K562 (cell line): ENCODE data around the gene PRMT6. TPM values are rescaled to one million over a fixed set of nuclear protein-coding genes. Genes with fewer than 3 reads are reported as not detected.

Experiments
- ATAC-seq: fragments of 200-7000 bp; cut with Tn5 transposase; 3 replicates; pipeline ENCODE4 v1.9.1; 2020; ENCODE audit warnings: moderate library complexity
- BruUV-seq: library from RNA; stranded (reverse); fragments of 400-500 nt; replicated peaks from 2 replicates; lab custom pipeline; 2021; lab: Mats Ljungman, UMichigan
- CTCF ChIA-PET: fragments of 300-600 bp; formaldehyde crosslinking; extraction: SDS; loops from one replicate; lab custom pipeline; 2021; ENCODE audit warnings: low intra/inter-chr PET ratio; lab: Yijun Ruan, JAX
- POLR2A ChIA-PET: fragments of 300-600, 350-650 bp; sonication (Branson Sonifier 250); formaldehyde crosslinking; extraction: SDS; loops from one replicate; lab custom pipeline; 2021; ENCODE audit warnings: antibody characterized with exemption, inconsistent platforms; lab: Yijun Ruan, JAX
- DNase-seq, 4 experiments: peaks; one replicate each; pipeline versions ENCODE4 v3.0.0 to v3.0.0-alpha.2; 2011 to 2018; ENCODE audit warnings: low spot score in 3 of 4, mixed read lengths in 3 of 4; ENCODE audit errors: extremely low read depth in 1 of 4
- FAIRE-seq: peaks from 2 replicates; lab custom pipeline; 2011; peaks lifted over from hg19 to GRCh38; lab: Jason Lieb, UNC
- H2AFZ ChIP-seq: 2 replicates; pipeline ENCODE4 v1.6.0; 2011; ENCODE audit warnings: low read depth, low read length, control low read depth, inconsistent platforms
- H3K27ac ChIP-seq: fragments of 200-600 bp; 3 replicates; pipeline ENCODE4 v1.8.0; 2011; ENCODE audit warnings: low read depth, mild to moderate bottlenecking, control low read depth, inconsistent platforms, low read length, moderate library complexity, mixed read lengths; ENCODE audit errors: extremely low read depth
- H3K27me3 ChIP-seq, 2 experiments: fragments of 300-600 bp in 1 of 2; 2 replicates in 1 of 2; 3 replicates in 1 of 2; pipeline versions ENCODE4 v1.6.0 to v1.8.0; 2011; ENCODE audit warnings: inconsistent platforms in 2 of 2, low read length in 2 of 2, mild to moderate bottlenecking in 1 of 2, mixed read lengths in 1 of 2, moderate library complexity in 1 of 2; ENCODE audit not compliant: control insufficient read depth in 2 of 2, insufficient read depth in 2 of 2
- H3K36me3 ChIP-seq: fragments of 300-600 bp; 3 replicates; pipeline ENCODE4 v1.8.0; 2011; ENCODE audit warnings: mild to moderate bottlenecking, low read length, inconsistent platforms; ENCODE audit not compliant: control insufficient read depth, insufficient read depth
- H3K4me1 ChIP-seq, 2 experiments: fragments of 200-600 bp in 1 of 2; replicated peaks in 1 of 2; 2 replicates in 1 of 2; 3 replicates in 1 of 2; pipeline versions ENCODE4 v1.5.1 to v1.8.0; 2011; ENCODE audit warnings: inconsistent platforms in 2 of 2, low read length in 2 of 2, mild to moderate bottlenecking in 1 of 2, mixed read lengths in 1 of 2, moderate library complexity in 1 of 2; ENCODE audit not compliant: control insufficient read depth in 2 of 2, insufficient read depth in 2 of 2
- H3K4me2 ChIP-seq: 2 replicates; pipeline ENCODE4 v1.6.1; 2011; ENCODE audit warnings: low read length, control low read depth, inconsistent platforms, mixed read lengths; ENCODE audit not compliant: insufficient read depth
- H3K4me3 ChIP-seq: fragments of 200-600 bp; sonication (generic), shearing (Covaris generic); 2 replicates; pipeline ENCODE4 v1.5.1; 2016; ENCODE audit warnings: control low read depth, inconsistent platforms
- H3K79me2 ChIP-seq: fragments of 200-600 bp; 3 replicates; pipeline ENCODE4 v1.8.0; 2011; ENCODE audit warnings: low read length, inconsistent platforms; ENCODE audit not compliant: control insufficient read depth, insufficient read depth
- H3K9ac ChIP-seq, 2 experiments: 2 replicates each; pipeline versions ENCODE4 v1.6.0 to v1.6.1; 2011; ENCODE audit warnings: low read depth in 2 of 2, low read length in 2 of 2, control low read depth in 1 of 2, inconsistent platforms in 1 of 2, mild to moderate bottlenecking in 1 of 2, mixed read lengths in 1 of 2; ENCODE audit not compliant: insufficient read depth in 1 of 2
- H3K9me1 ChIP-seq: one replicate; pipeline ENCODE4 v1.6.0; 2011; ENCODE audit warnings: inconsistent platforms, mild to moderate bottlenecking, low read length, moderate library complexity; ENCODE audit not compliant: control insufficient read depth, insufficient read depth
- H3K9me3 ChIP-seq: replicated peaks from 2 replicates; pipeline ENCODE4 v1.5.1; 2011; ENCODE audit warnings: low read depth, low read length, inconsistent platforms; ENCODE audit not compliant: control insufficient read depth, insufficient read depth
- H4K20me1 ChIP-seq: replicated peaks from 2 replicates; pipeline ENCODE4 v1.6.1; 2011; ENCODE audit warnings: low read length, inconsistent platforms, mixed read lengths; ENCODE audit not compliant: control insufficient read depth, insufficient read depth
- WGBS: fragments of 100-300 bp; shearing (Covaris generic); methylation state at CpG from one replicate; pipeline ENCODE4 v1.1.6; 2016; ENCODE audit warnings: low coverage, mixed read lengths; ENCODE audit not compliant: insufficient coverage; ENCODE audit errors: missing lambda C conversion rate; 5-methylcytosine and 5-hydroxymethylcytosine counted together
- in situ Hi-C: fragments of 300-500 bp; cut with MboI; formaldehyde crosslinking; loops from 4 replicates; pipeline ENCODE4 v1.15.0; 2018; ENCODE audit warnings: inconsistent platforms, mixed read lengths
- intact Hi-C: fragments of 100-400 bp; cut with micrococcal nuclease; formaldehyde crosslinking; loops from 2 replicates; pipeline ENCODE4 v1.14.2; 2022
- polyA plus RNA-seq, 8 experiments: library from polyadenylated mRNA; depleted of rRNA in 4 of 8; stranded (reverse) in 5 of 8; unstranded in 3 of 8; fragments of >200 nt; fragmentation: Nextera tagmentation in 2 of 8; fragmentation: Illumina TruSeq in 1 of 8; extraction: Ambion mirVana in 2 of 8; extraction: Trizol in 1 of 8; gene quantifications; 2 replicates each; pipeline versions ENCODE4 v1.2.1 to v1.2.3, GENCODE V29; 2011 to 2014; ENCODE audit warnings: inconsistent platforms in 1 of 8, missing spikeins in 1 of 8
- total RNA-seq, 7 experiments: library from RNA; depleted of rRNA in 6 of 7; stranded (reverse); fragments of >200 nt in 6 of 7; fragmentation: Illumina TruSeq in 2 of 7; extraction: Trizol in 2 of 7; gene quantifications; 2 replicates each; pipeline versions ENCODE4 v1.2.1 to v1.2.3, GENCODE V29; 2011 to 2021; ENCODE audit warnings: low replicate concordance in 1 of 7
- TF ChIP-seq, protein P1 (sequence below), 3 experiments: fragments of 200-800 bp in 1 of 3; fragments of 250-450 bp in 1 of 3; fragments of 450-650 bp in 1 of 3; sonication (Bioruptor Pico) in 1 of 3; sonication (Bioruptor generic) in 1 of 3; formaldehyde crosslinking in 1 of 3; IDR thresholded peaks; 2 replicates each; pipeline versions ENCODE4 v1.6.1 to v1.8.0; 2016 to 2022; ENCODE audit warnings: mild to moderate bottlenecking in 2 of 3, missing genetic modification characterization in 2 of 3, missing compliant biosample characterization in 1 of 3, moderate library complexity in 1 of 3
- TF ChIP-seq, protein P2 (sequence below): fragments of 450-650 bp; formaldehyde crosslinking; IDR thresholded peaks from 2 replicates; pipeline ENCODE4 v1.4.0; 2020; ENCODE audit warnings: mild to moderate bottlenecking, moderate library complexity

Gene PRMT6
- total and polyA plus RNA-seq, 9 of the 15 experiments (the other 6 are each of a cell fraction or from before 2014, with no cell fraction given) = 6.1 to 36.9 (median 29.4) TPM

- ChIA-PET CTCF (no interaction called here), POLR2A (no interaction called here)
- Histone ChIP-seq H3K36me3 (no peaks in the 10 kb centered on the region), H3K4me2 (no peak overlapping the region), H2AFZ (no peak overlapping the region), H3K9me3 (no peaks in the 10 kb centered on the region), H3K79me2 (no peaks in the 10 kb centered on the region), H3K9ac (no peak overlapping the region), H3K9me1 (no peaks in the 10 kb centered on the region), H4K20me1 (no peaks in the 10 kb centered on the region), H3K4me3 (no peak overlapping the region), H3K4me1 (no peaks in the 10 kb centered on the region), H3K27me3 (no peaks in the 10 kb centered on the region)
- whole genome bisulfite sequencing = 0% methylated on average over 4 of the region's 4 CpGs
- intact Hi-C loops = no loop called here
- BruUV-seq = no TSS peak
- FAIRE-seq (no peak), DNase-seq (no peak), ATAC-seq (no peak)
- in situ Hi-C loops = no loop called here
- TF ChIP-seq, protein P1, sequence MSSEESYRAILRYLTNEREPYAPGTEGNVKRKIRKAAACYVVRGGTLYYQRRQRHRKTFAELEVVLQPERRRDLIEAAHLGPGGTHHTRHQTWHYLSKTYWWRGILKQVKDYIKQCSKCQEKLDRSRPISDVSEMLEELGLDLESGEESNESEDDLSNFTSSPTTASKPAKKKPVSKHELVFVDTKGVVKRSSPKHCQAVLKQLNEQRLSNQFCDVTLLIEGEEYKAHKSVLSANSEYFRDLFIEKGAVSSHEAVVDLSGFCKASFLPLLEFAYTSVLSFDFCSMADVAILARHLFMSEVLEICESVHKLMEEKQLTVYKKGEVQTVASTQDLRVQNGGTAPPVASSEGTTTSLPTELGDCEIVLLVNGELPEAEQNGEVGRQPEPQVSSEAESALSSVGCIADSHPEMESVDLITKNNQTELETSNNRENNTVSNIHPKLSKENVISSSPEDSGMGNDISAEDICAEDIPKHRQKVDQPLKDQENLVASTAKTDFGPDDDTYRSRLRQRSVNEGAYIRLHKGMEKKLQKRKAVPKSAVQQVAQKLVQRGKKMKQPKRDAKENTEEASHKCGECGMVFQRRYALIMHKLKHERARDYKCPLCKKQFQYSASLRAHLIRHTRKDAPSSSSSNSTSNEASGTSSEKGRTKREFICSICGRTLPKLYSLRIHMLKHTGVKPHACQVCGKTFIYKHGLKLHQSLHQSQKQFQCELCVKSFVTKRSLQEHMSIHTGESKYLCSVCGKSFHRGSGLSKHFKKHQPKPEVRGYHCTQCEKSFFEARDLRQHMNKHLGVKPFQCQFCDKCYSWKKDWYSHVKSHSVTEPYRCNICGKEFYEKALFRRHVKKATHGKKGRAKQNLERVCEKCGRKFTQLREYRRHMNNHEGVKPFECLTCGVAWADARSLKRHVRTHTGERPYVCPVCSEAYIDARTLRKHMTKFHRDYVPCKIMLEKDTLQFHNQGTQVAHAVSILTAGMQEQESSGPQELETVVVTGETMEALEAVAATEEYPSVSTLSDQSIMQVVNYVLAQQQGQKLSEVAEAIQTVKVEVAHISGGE (CRISPR knock-in tag; IDR thresholded peaks at IDR 0.05) = 0 out of 6 replicates have a peak, but pooled peaks of 1 of the 3 experiments have one; percentile 18
- TF ChIP-seq, protein P2, sequence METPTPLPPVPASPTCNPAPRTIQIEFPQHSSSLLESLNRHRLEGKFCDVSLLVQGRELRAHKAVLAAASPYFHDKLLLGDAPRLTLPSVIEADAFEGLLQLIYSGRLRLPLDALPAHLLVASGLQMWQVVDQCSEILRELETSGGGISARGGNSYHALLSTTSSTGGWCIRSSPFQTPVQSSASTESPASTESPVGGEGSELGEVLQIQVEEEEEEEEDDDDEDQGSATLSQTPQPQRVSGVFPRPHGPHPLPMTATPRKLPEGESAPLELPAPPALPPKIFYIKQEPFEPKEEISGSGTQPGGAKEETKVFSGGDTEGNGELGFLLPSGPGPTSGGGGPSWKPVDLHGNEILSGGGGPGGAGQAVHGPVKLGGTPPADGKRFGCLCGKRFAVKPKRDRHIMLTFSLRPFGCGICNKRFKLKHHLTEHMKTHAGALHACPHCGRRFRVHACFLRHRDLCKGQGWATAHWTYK = no peak
- TF ChIP-seq, all 486 proteins: peak for 1
- no peak overlapping the region for H3K27ac ChIP-seq
These were observed 17.0 kb downstream of the PRMT6 start for GRCh38 chr1:107073493-107073892.
